Muscle of back (tissue), 11 donors: ENCODE data around the gene SPHK2. TPM values are rescaled to one million over a fixed set of nuclear protein-coding genes. Genes with fewer than 3 reads are reported as not detected.
"Not testable (repeated sequence)": the region's sequence is repeated elsewhere in the genome, so short reads cannot be mapped to it uniquely, and the experiment has no call there.

Experiments used
- DNase-seq, 3 donors: peaks; one replicate each; pipeline versions ENCODE4 v3.0.0 to v3.0.0-alpha.2; 2013
- polyA plus RNA-seq, 10 donors: library from polyadenylated mRNA; unstranded; fragments of 120-200 nt; gene quantifications; one replicate each; pipeline ENCODE4 v1.2.1, GENCODE V29; 2013; ENCODE audit not compliant: insufficient read length in 10 of 10

Gene SPHK2
- polyA plus RNA-seq, 10 donors, result 5.3 to 8.5 (median 7.4) TPM

DNA sequence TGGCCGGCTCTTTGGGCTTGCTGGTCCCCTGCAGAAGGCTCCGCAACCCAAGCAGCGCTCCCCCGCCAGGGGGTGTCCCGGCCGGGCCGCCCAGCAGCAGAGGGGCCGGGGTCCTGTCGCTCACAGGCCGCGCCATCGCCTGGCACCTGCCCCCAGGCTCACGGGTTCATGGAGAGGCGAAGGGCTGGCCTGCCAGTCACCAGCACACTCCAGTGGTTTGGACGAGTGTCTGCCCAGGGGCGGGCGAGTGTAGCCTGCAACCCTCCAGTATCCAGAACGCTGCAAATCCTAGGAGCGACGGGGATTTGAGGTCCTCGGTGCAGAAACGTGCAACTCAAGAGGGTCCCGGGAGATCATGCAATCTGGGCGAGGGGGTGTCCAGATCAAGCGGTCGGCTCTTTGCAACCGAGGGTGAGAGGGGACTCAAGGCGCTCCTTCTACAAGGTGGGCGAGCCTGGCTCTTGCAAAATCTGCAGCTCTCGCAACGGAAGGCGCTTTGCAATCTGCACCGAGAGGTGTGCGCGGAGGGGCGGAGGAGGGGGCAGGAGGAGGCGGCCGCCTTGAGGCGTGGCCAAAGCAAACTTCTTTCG is 17.6 kb downstream of the SPHK2 start, which contains the start of gene DBP:
Gene DBP (minus strand): TSS at position 521 of the 590 bp plus-strand sequence. CDS start 385 bp downstream, at position 136.
- no peak for DNase-seq

DNA sequence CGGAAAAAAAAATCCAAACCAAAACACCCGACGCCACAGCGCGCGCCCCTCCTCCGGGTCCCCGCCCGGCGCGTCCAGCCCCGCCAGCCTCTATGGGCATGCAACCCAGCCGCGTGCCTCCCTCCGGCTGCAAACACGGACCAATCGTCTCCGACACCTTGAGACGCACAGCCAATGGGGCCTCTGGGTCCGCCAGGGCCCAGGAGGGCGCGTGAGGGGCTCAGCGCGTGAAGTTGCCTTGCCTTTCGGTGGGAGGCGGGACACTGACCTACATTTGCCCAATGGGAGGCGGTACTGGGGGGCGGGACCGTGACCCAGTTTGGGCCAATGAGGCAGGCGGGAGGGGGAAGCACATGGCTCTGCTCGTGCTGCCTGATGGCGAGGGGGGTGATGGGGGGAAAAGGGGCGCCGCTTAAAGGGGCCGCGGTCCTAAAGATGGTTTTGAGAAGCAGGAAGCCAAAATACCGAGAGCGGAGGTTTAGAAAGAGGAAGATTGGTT is 18.2 kb downstream of the SPHK2 start:
- peak; percentile 98 to 99 (median 99) for DNase-seq

GRCh38 chr19:48637948-48638830 is 18.9 kb downstream of the SPHK2 start:
- peak; percentile 91 to 95 (median 92) for DNase-seq

- DNase-seq, result no peak
These were observed 19.6 kb downstream of the SPHK2 start for GRCh38 chr19:48638831-48639381.

DNA sequence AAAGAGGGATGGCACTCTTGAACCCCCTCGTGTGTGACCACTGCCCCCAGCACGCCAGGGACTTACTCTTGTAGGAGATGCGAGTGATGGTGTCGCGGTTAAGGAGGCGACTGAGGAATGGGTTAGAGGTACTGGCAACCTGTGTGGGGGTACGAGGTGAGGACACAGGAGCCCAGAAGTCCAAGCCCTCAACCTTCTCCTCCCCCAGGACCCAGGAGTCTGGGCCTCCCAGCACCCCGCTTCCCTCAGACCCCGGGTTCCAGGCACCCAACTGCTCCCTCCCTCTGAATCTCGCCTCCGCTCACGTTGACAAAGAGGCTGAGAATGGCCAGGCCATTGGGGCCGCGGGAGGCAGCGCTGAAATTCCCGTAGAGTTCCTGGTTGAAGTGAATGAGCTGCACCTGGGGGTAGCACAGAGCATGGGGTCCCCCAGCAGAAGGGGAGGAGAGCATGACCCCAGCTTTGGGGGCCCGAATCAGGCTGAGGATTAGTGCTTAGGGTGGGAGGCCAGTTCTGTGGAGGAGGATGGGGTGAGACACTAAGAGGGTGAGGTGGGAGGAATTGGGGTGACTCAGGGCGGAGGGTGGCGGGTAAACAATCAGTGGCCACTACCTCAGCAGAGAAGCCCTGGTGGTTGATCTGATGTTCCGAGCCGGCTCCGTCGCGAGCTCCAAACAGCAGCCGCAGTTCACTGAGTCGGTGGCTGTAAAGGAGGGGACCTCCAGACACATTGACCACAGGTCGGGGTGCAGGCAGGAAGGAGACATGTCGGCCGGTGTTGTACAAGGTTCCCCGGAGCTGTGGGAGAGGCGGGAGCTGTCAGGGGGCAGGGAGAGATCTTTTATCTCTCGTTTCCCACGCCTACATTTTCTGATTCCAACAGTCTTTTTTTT is 20.4 kb downstream of the SPHK2 start:
- DNase-seq, result no peak

- DNase-seq, result no peak
These were observed 22.5 kb downstream of the SPHK2 start for GRCh38 chr19:48641850-48642249.

DNA sequence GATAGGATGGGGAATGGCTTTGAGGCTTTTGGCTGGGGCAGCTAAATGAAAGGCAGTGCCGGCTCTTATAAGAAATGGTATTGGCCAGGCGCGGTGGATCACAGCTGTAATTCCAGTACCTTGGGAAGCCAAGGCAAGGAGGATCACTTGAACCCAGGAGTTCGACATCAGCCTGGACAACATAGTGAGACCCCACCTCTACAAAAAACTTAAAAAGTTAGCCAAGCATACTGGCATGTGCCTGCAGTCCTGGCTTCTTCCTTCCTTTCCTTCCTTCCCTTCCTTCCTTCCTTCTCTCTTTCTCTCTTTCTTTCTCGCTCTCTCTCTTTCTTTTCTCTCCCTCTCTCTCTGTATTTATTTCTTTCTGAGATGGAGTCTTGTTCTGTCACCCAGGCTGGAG is 23.6 kb downstream of the SPHK2 start:
- no peak for DNase-seq

GRCh38 chr19:48644355-48644754 is 25.0 kb downstream of the SPHK2 start:
- no peak for DNase-seq

- peak; percentile 63 to 91 (median 80) for DNase-seq
These were observed 25.7 kb downstream of the SPHK2 start for GRCh38 chr19:48644839-48645619.

GRCh38 chr19:48645620-48646000 is 26.3 kb downstream of the SPHK2 start:
- DNase-seq, result no peak

- DNase-seq, result peak; percentile 83 to 97 (median 92)
These were observed 26.9 kb downstream of the SPHK2 start, which contains the start of gene CA11 for GRCh38 chr19:48646001-48646721. Gene CA11 (minus strand): TSS chr19:48646187. CDS start chr19:48645632, 555 bp downstream.

DNA sequence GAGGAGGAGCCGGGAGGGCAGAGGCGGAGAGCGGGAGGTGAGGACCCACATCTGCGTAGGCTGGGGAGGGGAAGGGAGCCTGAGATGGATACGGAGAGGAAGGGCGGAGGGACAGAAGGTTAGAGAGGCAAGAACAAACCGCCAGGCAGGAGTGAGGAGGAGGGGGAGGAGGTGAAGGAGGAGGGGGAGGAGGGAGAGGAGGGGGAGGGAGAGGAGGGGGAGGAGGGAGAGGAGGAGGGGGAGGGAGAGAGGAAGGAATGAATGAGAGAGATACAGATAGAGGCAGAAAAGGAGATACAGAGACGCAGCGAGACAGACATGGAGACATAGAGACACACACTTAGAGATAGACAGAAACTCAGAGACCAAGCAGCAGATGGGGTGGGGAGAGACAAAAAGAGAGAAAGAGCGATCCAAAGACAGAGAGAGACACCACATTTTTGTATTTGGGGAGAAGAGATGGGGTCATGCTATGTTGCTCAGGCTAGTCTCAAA is 27.5 kb downstream of the SPHK2 start:
- DNase-seq, result no peak

GRCh38 chr19:48648134-48648533 is 28.8 kb downstream of the SPHK2 start:
- DNase-seq, result no peak

GRCh38 chr19:48650974-48651682 is 31.8 kb downstream of the SPHK2 start:
- no peak for DNase-seq

DNA sequence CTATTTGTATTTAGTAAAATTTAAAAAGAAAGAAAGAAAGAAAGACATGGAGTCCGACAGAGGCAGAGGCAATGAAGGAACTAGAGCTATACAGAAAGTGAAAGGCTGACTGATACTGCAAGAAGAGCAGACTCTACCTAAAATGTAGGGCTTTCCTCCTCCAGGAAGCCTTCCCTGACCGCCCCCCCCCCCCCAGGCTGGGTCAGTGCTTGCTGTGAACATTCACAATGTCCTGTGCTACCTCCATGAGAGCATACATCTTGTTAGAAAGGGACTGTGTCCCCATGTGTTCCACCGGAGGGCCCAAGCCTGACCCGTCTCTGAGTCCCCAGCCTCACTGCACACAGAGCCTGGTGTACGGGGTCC is 32.4 kb downstream of the SPHK2 start:
- DNase-seq, result no peak

DNA sequence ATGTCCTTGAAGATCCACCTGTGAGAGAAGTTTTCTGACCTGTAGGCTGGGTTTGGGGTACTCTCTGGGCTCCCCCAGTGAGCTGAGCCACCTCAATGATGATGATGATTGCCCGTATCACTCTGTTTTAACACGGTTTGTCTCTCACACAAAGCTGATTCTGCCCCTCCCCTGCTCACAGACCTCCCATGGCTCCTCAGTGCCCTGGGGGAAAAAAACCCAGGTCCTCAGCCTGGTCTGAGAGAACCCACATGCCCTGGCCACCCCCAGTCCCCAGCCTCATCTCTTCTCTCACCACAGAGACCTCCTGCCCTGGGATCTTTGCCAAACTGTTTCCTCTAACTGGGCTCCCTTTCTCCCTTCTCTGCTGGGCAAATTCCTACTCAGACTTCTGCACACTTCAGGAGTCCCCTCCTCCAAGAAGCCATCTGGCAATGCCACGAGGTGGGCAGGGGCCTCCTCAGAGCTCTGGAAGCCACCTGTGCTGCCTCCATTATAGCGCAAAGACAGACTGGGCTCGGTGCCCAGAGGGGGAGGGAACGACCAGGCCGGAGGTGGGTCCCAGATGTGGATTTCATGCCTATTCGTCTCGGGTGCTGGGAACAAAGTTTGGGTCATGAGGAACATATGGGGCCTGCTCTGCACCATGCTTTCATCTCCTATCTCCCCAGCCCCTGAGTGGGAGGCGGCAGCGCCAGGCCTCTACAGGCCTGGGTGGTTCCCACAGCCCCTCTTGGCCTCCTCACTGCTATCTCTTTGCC is 35.2 kb downstream of the SPHK2 start:
- peak in 1 of 3 donors; percentile 74 for DNase-seq

GRCh38 chr19:48656840-48657474 is 37.7 kb downstream of the SPHK2 start:
- DNase-seq, result peak in 2 of 3 donors; percentile 68 to 73

- DNase-seq, result not testable (repeated sequence)
These were observed 38.5 kb downstream of the SPHK2 start for GRCh38 chr19:48657828-48658227.
